Right renal cortex interstitium (tissue), 3 donors: Measurements from ENCODE around the gene KCNQ1. TPM values are rescaled to one million over a fixed set of nuclear protein-coding genes. Genes with fewer than 3 reads are reported as not detected.

Experiments used
- DNase-seq, 3 donors: peaks; one replicate each; pipeline ENCODE4 v3.0.0-alpha.2; 2013; ENCODE audit warnings: low read depth in 3 of 3, low spot score in 2 of 3
- polyA plus RNA-seq, 3 donors: library from polyadenylated mRNA; unstranded; fragments of 120-200 nt; gene quantifications; one replicate each; pipeline ENCODE4 v1.2.1, GENCODE V29; 2013; ENCODE audit not compliant: insufficient read length in 3 of 3

KCNQ1 gene
- polyA plus RNA-seq, 3 donors, result 8.4 to 11.8 (median 10.2) TPM

DNA sequence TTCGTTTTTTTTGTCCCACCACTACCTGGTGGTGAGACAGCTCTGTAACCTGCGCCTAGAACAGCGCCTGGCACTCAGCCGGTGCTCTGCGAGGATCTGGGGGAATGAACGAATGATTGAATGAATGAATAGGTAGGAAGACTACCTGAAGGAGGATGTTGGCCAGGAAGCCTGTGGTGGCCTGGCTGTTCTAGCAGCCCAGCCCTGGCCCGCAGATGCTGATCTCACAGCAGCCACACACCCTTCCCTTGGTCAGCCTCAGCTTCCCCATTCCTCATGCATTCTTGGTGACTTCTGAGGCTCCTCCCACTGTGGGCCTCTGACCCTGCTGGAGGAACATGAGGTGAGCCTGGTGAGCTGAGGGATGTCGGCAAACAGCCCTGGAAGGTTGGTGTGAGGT is 4.2 kb upstream of the KCNQ1 start:
- DNase-seq, result no peak

- DNase-seq, result no peak
Measured at GRCh38 chr11:2441171-2441570, 3.6 kb upstream of the KCNQ1 start.

DNA sequence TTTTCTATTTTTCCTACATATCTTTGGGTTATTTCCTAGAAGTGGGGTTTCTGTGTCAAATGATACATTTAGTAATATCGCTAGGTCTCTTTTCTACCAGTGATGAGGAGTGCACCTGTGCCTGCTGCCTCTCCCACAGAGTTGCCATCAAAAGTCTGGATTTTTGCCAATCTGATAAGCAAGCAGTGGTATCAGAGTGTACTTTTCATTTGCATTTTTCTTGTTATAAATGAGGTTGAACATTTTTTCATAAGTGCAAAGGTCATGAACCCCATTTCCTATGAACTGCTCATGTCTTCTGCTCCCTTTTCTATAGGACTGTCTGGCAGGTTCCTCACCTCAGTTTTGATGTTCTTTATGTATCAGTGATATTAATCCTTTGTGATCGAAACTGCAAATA is 2.2 kb upstream of the KCNQ1 start:
- DNase-seq, result no peak

DNA sequence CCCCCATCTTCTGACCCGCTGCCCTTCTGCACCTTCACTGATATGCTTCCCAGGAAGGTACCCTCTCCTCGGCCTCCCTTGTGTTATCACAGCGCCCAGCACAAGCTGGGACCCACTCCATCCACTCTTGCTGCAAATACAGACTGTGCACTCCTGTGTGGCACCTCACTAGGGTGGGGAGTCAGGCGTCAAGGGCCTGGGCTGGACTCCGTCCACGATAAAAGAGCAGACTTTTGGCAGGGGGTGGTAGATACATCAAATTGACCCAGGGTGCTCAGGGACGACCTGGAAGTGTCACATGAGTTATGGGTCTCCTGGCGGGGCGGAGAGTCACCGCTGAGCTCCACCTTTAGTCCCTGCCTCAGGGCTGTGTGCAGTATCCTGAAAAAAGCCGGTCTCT is 1.4 kb upstream of the KCNQ1 start:
- DNase-seq, result no peak

GRCh38 chr11:2443881-2444820 is 657 bp upstream of the KCNQ1 start, which contains the start of gene TRPM5:
Gene TRPM5, minus strand, starts transcription at chr11:2444514. Its CDS starts 21,478 bp downstream, at chr11:2423036.
- DNase-seq, result no peak

DNA sequence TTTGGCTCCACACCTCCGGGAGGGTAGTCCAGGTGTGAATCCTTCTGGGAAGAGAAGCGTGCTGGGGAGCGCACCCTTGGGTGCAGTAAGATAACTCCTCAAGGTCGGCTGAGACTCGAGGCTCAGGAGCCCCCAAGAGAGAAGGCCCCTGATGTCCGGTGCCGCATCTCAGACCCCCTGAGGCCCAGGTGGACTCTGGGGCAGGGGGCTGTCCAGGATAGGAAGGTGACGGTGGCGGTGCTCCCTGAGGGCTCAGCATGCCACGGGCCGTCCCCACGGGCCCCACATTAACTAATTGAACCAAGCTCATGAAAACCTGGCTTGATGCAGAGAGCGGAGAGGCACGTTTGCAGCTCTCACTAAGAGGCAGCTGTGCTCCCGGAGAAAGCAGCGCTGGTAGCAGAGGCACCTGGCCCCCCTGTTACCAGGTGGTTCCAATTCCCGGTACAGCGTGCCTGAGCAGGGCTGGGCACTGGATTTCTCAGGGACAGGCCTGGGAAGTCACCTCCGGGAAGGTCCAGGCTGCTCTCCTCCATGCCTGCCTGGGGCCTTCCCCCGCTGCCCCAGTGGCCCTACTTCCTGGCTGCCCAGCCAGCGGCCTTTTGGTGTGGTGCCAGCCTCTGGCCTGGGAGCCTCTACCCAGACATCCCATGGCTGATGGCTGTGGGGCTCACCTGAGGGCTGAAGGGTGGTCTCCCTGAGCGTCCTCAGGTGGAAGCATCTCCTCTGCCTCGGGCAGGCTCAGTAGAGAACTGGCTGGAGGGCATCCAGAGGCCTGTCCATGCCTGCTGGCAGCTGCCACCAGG is 1.1 kb downstream of the KCNQ1 start:
- no peak for DNase-seq

GRCh38 chr11:2446590-2447252 is 1.9 kb downstream of the KCNQ1 start:
- DNase-seq, result no peak

DNA sequence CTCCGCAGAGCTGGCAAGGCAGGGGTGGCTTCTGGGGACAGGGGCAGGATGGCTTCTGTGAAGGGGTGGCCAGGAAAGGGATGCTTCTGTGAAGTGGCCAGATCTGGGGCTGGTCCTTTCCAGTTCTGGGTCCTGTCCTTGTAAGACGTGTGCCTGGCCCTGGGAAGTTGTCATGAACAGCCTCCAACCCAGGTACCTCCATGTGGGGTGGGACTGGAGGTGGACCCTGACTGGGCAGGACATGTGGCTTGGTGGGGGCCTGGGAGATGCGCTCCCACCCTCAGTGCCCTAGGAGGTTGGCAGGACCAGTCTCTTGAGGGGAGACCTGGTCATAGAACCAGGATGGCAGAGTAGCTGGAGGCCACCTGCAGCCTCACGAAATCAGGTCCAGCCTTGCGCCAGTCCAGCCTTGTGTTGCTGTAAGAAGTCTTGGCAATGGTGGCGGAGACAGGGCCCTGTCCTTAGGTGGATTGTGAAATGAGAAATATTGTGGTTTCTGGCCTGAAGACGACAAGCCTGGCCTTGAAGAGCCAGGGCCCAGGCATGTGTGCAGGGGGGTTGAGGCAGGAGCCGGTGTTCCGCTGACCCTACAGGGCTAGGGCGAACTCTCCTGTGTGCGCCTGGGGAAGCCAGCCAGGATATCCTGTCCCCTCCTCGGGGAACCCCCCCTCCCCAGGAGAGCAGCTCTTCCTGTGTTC is 2.6 kb downstream of the KCNQ1 start:
- no peak for DNase-seq

DNA sequence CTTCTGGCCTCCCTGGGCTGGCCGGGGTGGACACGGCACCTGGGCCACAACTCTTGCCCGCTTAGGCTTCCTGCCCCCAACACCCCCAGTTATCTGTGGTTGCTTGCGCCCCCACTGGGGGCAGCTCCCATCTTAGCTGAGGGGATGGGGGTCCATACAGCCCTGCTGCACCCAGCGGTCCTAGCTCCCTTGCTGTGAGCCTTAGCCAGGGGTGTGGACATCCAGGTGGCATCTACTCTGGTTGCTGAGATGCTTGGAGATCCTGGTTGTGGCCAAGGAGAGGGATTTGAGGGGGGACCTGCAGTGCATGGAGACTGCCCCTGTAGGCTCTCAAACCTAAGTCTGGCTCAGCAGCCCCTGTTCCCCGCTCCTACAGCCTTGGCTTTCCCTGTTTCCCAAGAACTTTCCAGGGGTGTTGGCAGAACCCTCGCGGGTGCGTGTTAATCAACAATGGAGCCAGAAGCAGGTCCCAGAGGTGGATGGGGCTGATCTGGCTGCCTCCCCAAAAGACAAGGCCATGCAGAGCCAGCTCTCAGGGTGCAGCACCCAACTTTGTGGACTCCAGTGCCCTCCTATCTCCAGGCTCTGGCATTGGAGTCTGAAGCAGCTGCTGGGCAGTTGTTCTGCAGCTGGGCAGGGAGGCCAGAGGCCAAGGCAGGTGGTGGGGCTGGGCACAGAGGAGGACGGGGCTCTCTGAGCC is 3.3 kb downstream of the KCNQ1 start:
- no peak for DNase-seq

DNA sequence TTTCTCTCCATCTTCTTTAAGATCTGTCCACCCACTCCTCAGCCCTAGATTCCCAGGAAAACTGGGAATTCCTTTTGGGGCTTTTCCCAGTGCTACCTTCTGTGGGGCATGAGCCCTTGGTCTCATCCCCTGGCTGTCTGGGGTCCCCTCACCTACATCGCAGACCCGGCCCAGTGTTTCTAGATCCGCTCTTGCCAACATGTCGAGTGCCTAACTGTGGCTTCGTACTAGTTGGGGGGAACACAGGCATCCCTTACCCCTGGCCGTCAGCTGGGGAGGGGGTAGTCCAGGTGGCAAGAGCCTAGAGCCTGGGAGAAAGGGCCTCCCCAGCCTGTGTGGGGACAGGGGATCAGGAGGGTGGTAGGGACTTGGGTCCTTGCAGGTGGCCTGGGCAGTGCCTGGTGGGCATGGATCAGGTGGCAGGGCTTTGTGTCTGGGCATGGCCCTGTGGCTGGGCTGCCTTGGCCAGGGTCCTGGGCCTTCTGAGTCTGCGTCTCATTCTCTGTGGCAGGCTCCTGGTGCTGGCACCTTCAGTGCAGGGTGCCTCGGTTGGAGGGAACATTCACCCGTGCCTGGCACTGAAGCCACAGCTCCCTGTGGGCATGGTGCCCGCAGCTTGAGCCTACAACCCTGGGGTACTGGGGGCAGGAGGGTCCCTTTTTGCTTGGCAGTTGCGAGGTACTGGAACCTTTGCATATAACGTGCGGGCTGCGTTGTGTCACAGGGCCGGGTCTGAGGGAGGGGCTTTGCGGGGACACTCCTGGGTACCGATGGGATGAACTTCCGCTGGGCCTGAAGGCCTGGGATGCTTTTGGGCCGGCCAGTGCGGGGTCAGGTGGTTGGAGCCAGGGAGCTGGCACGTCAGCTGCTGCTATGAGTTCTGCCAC is 4.1 kb downstream of the KCNQ1 start:
- no peak for DNase-seq

DNA sequence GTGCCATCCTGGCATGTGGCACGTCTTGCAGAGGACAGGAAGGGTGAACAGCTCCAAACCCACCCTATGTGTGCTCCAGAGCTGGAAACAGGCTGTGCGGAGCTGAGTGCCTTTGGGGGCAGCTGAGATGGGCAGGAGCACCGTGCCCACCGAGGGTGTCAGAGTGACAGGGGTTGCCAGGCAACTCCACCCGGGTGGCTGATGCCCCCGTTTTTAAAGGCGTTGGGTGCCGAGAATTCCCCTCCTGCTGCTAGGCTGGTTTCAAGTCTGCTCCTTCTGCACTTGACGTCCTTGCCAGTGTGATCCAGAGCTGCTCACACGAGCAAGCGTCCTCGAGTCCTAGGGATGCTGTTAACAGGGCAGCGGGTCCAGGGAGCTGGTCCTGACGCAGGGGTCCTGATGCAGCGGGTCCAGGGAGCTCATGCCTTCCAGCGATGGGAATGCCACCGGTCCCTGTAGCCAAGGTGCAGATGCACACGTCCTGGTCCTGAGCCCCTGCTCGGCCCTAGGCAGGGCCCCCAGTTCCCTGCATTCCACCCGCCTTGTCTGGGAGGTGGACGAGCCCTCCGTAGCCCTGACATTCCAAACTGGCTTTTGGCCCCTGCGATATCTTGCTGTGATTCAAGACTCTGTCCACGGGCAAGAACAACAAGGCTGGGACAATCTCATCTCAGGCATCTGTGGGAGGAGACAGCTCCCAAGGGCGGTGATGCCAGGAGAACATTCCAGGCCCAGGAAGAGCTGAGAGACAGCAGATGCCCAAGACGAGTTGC is 4.9 kb downstream of the KCNQ1 start:
- DNase-seq, result no peak

- DNase-seq, result no peak
Measured at GRCh38 chr11:2450321-2451041, 5.7 kb downstream of the KCNQ1 start.

- no peak for DNase-seq
Measured at GRCh38 chr11:2451336-2451735, 6.5 kb downstream of the KCNQ1 start.

GRCh38 chr11:2451916-2452315 is 7.1 kb downstream of the KCNQ1 start:
- DNase-seq, result no peak

DNA sequence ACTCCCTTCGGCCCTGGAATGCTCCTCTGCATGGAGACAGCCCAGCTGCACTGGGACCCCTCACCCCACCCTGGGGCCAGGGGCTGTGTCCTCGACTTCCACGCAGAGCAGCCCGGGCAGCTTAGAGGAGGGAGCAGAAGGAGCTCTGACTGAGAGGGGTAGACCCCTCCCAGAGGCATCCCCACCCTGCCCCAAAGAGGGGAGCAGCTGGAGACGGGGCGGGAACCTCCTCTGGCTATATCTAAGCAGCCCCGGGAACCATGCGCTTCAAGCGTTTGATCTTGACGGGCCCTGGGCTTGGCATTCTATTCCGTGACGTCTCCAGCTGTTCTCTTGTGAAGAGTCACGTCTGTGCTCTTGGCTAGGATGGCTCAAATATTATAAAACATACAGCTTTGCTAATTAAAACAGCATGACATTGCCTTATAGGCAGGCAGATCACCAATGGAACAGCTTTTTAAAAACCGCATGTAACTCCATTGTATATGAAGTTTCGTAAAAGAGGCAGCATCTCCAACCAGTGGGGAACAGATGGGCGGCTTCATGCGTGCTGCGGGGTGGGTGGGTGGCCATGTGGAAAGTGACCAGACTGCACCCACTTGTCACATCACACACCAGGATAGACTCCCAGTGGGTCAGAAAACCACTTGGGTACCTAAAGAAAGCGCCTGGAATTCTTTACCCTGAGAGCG is 7.7 kb downstream of the KCNQ1 start:
- peak in 1 of 3 donors; percentile 41 for DNase-seq

GRCh38 chr11:2453436-2453835 is 8.6 kb downstream of the KCNQ1 start:
- DNase-seq, result no peak

- DNase-seq, result no peak
Measured at GRCh38 chr11:2458321-2458720, 13.5 kb downstream of the KCNQ1 start.
